DMS153 (cell line): ENCODE results near the gene GUCY2F.
A peak's percentile ranks its signal among the peaks of the same experiment; 100 is the strongest.

Source experiments
- DNase-seq: peaks from one replicate; lab custom pipeline; 2025; lab: John Stamatoyannopoulos, UW

Gene GUCY2F

DNA sequence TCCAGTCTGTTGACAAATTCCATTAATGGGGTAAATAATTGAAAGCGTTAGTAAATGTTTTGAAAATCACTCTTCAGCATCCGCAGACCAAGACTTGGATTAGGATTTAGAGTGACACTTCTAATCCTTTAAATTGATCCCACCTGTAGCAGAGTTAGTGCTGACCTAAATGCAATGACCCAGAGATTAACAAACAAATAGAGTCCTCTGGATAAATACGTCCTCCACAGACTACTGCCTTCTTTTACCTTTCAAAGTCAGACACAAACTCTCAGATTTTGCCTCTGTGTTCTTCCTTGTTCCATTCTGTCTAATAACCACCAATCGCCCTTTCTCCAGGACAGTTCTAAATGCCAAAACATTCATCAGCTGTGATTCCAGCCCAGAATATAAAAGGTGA lies at the start of gene GUCY2F:
TSS of gene GUCY2F (minus strand) at position 101 of the 400 bp plus-strand sequence. CDS start 6,150 bp downstream, outside the sequence.
- no peak for DNase-seq

GRCh38 chrX:109519001-109519400 lies 37.1 kb upstream of the GUCY2F start:
- DNase-seq, result no peak

DNA sequence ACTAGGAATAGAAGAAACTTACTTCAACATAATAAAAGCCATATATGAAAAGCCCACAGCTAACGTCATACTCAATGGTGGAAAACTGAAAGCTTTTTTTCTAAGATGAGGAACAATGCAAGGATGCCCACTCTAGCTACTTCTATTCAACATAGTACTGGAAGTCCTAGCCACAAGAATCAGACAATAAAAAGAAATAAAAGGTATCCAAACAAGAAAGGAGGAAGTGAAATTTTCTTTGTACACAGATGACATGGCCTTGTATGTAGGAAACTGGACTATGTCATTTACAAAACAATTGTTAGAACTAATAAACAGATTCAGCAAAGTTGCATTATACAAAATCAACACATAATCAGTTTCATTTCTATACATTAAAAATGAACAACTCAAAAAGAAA lies 29.2 kb upstream of the GUCY2F start:
- DNase-seq, result no peak

DNA sequence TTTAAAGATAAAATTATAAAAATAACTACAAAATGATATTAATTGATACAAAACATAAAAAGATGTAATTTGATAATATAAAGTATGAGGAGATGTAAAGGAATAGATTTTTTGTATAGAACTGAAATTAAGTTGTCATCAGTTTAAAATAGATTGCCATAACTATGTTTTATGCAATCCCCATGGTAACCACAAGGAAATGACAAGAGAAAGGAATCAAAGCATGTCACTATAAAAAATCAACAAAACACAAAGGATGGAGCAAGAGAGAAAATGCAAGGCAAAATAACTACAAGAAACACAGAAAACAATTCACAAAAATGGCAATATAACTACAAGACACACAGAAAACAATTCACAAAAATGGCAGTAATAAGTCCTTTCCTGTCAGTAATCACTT lies 27.0 kb upstream of the GUCY2F start:
- no peak for DNase-seq

DNA sequence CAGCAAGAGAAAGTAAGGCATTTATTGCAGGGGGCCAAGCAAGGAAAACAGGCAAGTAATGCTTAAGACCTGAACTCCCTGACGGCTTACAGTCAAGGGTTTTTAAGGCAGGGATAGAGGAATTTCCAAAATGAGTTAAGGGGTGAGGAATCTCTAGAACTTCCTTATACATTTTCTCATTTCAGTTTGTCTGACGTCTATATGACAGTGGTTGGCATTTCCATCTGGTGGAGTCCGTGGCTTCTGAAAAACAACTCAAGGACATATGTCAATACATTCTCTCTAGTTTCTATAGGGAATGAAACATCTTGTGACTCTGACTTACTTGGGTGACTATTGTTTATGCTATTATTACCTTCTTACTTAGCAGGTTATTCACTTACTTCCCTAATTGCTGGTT lies 19.3 kb upstream of the GUCY2F start:
- DNase-seq, result no peak

GRCh38 chrX:109498434-109498833 lies 16.5 kb upstream of the GUCY2F start:
- no peak for DNase-seq

DNA sequence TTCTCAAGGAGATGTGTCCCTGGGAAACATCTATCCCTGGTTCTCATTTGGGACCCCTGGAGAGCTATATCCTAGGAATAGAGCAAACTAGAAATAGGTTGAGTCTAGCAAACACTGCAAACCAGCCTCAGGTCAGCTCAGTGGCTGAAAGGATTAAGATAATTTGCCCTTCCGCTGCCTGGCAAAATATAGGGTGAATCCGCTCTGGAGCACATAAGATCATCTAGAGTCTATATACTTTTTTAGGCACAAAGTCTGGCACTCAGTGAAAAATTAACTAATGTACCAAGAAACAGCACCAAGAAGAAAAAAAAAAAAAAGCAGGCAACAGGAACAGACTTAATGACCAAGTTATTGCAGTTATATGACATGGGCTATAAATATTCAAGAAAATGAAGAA lies 7.3 kb upstream of the GUCY2F start:
- DNase-seq, result no peak

DNA sequence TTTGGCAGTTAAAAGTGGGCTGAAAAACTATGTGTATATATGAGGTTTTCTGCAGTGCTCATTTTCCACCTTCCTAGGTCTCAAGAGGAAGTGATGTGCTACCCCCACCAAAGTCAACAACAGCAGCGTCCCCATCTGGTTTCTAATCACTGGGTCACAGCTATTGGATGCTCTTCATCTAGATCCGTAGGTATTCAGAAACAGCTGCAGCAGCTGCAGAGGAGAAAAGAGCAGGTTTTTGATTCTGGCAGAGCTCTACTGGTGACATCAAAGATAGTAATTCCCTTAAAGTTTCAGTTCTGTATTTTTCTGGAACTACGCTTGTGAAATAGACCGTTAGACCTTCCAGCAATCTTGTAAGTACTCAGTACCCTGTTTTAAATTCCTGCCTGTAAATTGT lies 5.8 kb upstream of the GUCY2F start:
- DNase-seq, result no peak

DNA sequence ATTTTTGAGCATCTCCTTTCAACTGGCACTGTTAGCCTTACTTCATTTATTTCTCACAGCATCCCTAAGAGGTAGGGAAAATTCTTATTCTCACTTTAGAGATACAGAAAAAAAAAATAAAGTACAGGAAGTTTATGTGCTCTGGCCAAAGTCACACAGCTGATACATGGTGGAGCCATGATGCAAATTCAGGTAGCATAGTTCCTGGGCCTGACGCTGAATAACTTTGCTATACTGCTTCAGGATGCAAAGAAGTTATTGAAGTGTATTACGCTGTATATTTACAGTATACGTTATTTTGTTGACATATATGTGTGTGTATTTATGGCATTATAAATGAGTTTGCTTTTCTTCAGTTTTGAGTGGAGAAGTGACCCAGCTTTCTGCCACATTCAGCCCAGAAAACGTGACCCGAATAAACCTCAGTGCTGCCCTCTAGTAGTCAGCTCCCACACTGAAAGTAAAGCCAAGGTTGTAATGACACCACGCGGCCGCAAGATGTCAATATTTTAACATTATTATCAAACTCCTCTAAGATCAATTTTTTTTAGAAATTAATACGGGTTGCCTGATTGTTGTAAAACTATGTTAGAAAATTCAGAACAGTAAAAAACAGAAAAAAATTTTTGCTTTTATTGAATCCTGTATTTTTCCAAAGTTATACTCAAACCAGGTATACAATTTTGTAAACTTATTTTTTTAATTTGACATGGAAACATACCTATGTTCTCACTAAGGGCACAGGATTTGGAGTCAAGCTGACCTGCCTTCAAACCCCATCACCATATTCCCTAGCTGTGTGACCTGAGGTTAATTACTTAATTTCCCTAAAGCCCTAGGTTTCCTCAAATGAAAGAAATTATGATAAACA lies 3.8 kb upstream of the GUCY2F start:
- peak; percentile 0 for DNase-seq

DNA sequence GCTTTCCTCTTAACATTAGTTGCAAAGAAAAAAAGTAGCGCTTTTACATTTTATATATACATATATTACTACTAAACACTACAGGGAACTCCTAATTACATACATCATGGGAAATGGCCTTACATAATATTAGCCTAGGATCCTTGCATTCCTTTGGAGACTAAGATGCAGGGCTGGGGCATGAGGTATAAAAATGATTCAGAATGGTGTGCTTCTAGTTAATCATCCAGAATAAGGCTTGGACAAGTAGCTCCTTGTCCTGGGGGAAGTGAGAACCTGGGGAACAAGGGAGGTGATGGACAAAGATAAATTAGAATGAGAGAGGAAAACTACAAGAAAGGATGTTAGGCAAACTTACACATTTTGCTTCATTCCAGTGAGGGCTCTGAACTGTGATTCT lies 3.0 kb upstream of the GUCY2F start:
- DNase-seq, result no peak

- no peak for DNase-seq
Measured at GRCh38 chrX:109475174-109475891, 6.6 kb downstream of the GUCY2F start.

DNA sequence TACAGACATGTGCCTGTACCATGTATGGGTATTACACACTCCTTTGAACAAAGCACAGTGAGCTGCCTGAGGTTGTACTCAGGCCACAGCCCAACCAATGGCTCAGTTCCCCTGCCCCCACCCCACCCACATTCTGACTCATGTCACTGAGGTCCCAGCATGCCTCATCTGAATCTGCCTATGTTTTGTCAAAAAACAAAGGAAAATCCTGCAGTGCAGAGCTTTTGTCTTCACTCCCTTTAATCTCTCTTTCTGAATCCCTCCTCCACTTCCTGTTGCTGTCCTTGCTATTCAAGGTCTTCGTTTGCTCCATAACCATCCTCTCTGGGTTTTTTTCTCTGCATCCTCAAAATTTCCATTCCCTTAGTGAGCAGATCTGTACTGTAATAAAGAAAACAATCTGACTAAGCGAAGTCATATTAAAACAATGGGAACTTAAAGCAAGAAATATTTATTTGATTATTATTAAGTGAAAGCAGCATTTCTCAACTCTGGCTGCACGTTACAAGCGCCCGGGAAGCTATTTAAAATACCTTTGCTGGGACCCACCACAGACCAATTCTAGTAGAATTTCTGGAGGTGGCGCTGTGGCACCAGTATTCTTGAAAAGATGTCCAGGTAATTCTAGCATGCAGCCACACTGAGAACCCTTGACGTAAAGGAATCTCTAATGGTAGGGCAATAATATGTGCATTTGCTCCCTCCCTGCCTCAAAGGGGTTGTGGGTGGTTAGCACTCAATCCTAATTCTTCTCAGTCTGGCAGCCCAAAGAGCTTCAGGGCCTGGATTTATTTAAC lies 8.7 kb downstream of the GUCY2F start:
- DNase-seq, result no peak

DNA sequence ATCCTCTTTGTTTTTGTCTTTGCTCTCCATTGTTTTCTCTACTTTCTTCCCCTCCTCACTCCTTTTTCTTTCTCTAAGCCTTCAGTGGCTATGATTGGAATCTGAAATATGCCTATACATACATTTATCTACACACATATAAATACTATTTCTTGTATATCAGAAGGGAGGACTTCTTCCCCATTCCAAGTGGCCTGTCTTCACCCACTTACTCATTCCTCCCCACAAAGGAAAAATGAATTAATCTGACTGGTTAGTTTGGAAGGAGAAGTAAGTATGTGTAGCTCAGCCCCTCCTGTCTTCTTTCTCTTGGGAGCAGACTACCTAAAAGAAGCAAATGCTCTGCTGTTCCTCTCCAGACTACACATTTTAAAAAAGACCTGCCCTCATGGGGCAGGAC lies 17.7 kb downstream of the GUCY2F start:
- DNase-seq, result no peak

GRCh38 chrX:109463784-109464183 lies 18.1 kb downstream of the GUCY2F start:
- DNase-seq, result no peak

- DNase-seq, result no peak
Measured at GRCh38 chrX:109448282-109448938, 33.5 kb downstream of the GUCY2F start.

GRCh38 chrX:109441266-109441665 lies 40.6 kb downstream of the GUCY2F start:
- no peak for DNase-seq

- DNase-seq, result no peak
Measured at GRCh38 chrX:109440475-109440874, 41.4 kb downstream of the GUCY2F start.

DNA sequence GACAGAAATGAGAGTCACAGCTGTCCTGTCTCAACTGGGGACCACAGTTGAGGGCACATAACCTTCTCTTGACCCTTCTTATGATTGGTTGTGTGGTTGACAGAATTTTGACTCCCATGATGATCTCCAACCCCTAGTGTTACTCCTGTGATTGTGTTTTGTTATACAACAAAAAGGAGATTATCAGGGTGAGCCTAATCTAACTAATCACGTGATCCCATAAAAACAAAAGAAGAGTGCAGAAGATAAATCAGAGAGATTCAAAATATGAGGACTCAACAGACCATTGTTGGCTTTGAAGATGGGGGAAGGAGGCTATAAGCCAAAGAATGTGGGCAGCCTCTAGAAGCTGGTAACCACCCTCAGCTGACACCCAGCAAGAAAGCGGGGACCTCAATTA lies 72.7 kb downstream of the GUCY2F start:
- no peak for DNase-seq

DNA sequence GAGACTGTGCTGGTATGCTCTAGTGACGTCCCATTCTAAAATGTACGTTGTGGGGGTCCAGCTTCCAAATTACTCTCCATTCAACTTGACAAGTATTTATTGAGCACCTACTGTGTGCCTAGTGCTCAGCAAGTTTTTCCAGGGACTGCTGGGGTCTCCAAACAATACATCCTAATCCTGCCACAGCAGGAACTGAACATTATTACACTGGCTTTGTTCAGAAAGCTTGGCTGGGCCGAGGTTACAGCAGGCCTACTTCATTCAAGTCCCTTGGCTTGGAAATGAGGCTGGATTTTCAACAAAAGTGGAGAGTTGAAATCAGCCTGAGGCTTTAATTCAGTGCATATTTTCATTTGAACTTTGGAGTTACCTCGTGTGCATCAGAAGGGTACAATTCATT lies 78.0 kb downstream of the GUCY2F start:
- no peak for DNase-seq

DNA sequence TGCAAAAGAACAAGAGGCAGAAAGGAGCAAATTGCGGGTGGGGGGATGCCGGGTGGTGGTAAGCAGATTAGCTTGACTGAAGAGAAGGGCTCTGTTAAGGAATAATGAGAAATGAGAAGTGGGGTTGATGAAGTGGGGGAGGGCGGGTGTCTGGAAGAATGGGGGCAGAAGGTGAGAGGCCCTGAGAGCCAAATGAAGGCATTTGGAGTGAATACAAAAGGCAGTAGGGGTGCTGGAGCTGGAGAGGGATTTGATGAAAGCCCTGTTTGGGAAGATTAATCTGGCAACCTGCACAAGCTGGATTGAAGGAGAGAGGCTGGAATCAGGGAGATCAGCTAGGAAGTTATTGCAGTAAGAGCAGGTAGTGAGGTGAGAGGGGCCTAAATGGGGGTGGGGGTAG lies 82.1 kb downstream of the GUCY2F start:
- DNase-seq, result no peak

- DNase-seq, result no peak
Measured at GRCh38 chrX:109398833-109399232, 83.1 kb downstream of the GUCY2F start.

GRCh38 chrX:109398061-109398460 lies 83.8 kb downstream of the GUCY2F start:
- no peak for DNase-seq
